Left lung (tissue), 10 donors: Measurements from ENCODE around the gene ERRFI1. TPM values are rescaled to one million over a fixed set of nuclear protein-coding genes. Genes with fewer than 3 reads are reported as not detected.
"Not testable (repeated sequence)": the region's sequence is repeated elsewhere in the genome, so short reads cannot be mapped to it uniquely, and the experiment has no call there.

ENCODE experiments used
- ATAC-seq: fragments of 200-7000 bp; cut with Tn5 transposase; one replicate; pipeline ENCODE4 v1.9.1; 2020; ENCODE audit warnings: moderate library complexity
- DNase-seq, 4 donors: peaks; one replicate each; pipeline ENCODE4 v3.0.0-alpha.2; 2013 to 2020
- H3K27ac ChIP-seq, 2 donors: fragments of 200-600 bp; sonication (generic) in 1 of 2; one replicate each; pipeline versions ENCODE4 v1.5.0 to v1.8.0; 2020 to 2021
- H3K27me3 ChIP-seq, 2 donors: fragments of 200-600 bp; sonication (generic) in 1 of 2; one replicate each; pipeline versions ENCODE4 v1.5.0 to v1.8.0; 2020 to 2021
- H3K36me3 ChIP-seq, 2 donors: fragments of 200-600 bp; sonication (generic) in 1 of 2; one replicate each; pipeline versions ENCODE4 v1.5.0 to v1.8.0; 2020 to 2021
- H3K4me1 ChIP-seq, 2 donors: fragments of 200-600 bp; one replicate each; pipeline ENCODE4 v1.8.0; 2021
- H3K4me3 ChIP-seq, 2 donors: fragments of 200-600 bp; sonication (generic) in 1 of 2; one replicate each; pipeline versions ENCODE4 v1.5.0 to v1.8.0; 2020 to 2021; ENCODE audit warnings: mild to moderate bottlenecking in 1 of 2
- H3K9me3 ChIP-seq, 2 donors: fragments of 200-600 bp; sonication (generic) in 1 of 2; one replicate each; pipeline versions ENCODE4 v1.5.0 to v1.8.0; 2020 to 2021
- CTCF ChIP-seq, 2 donors: fragments of 200-600 bp; sonication (generic) in 1 of 2; IDR thresholded peaks; one replicate each; pipeline versions ENCODE4 v1.5.0 to v1.8.0; 2021; ENCODE audit warnings: antibody characterized with exemption in 2 of 2
- intact Hi-C, 2 donors: fragments of 100-400 bp; cut with DNase I; formaldehyde crosslinking; loops; one replicate each; pipeline versions ENCODE4 v1.11.2 to v1.14.2; 2022
- polyA plus RNA-seq, 6 donors: library from polyadenylated mRNA; unstranded; fragments of 120-200 nt; gene quantifications; one replicate each; pipeline ENCODE4 v1.2.1, GENCODE V29; 2013; ENCODE audit not compliant: insufficient read length in 6 of 6
- total RNA-seq, 2 donors: library from RNA; stranded (reverse); fragmentation: NEBNext Ultra II Directional; extraction: Animal tissue kit (Norgen Biotek cat#: 25700); gene quantifications; one replicate each; pipeline ENCODE4 v1.2.1, GENCODE V29; 2021
- donor health status: DM: no; HTN: yes; CAD: no.
- donor health status: DM: no; HTN: no; CAD: no.

ERRFI1 gene
- total and polyA plus RNA-seq, 8 donors, result 60.8 to 88.8 (median 75.8) TPM

- TF ChIP-seq CTCF (IDR thresholded peaks at IDR 0.05), result no peak
- Histone ChIP-seq H3K27me3 (no peaks in the 10 kb centered on the region), H3K36me3 (peaks cover 0 to 95% of the 10 kb centered on the region in 2 donors), H3K9me3 (no peaks in the 10 kb centered on the region), H3K4me3 (no peak overlapping the region), H3K27ac (no peak overlapping the region), H3K4me1 (peaks cover 0 to 33% of the 10 kb centered on the region in 2 donors)
- ATAC-seq (no peak), DNase-seq (no peak)
- intact Hi-C loops, result no loop called here
Measured at GRCh38 chr1:7967651-7968050, 58.5 kb downstream of the ERRFI1 start.

GRCh38 chr1:7967196-7967595 is 58.9 kb downstream of the ERRFI1 start:
- Histone ChIP-seq H3K27ac (no peak overlapping the region), H3K4me3 (no peak overlapping the region), H3K27me3 (no peaks in the 10 kb centered on the region), H3K4me1 (peaks cover 4 to 38% of the 10 kb centered on the region in 2 donors), H3K36me3 (peaks cover 0 to 91% of the 10 kb centered on the region in 2 donors), H3K9me3 (no peaks in the 10 kb centered on the region)
- no peak for DNase-seq
- intact Hi-C loops, result no loop called here
- no peak for TF ChIP-seq CTCF (IDR thresholded peaks at IDR 0.05)
- no peak for ATAC-seq

- Histone ChIP-seq H3K36me3 (peaks cover 0 to 64% of the 10 kb centered on the region in 2 donors), H3K9me3 (no peaks in the 10 kb centered on the region), H3K4me1 (peaks cover 10 to 53% of the 10 kb centered on the region in 2 donors), H3K4me3 (no peak overlapping the region), H3K27ac (no peak overlapping the region), H3K27me3 (no peaks in the 10 kb centered on the region)
- intact Hi-C loops, result no loop called here
- DNase-seq (no peak), ATAC-seq (no peak)
- TF ChIP-seq CTCF (IDR thresholded peaks at IDR 0.05), result no peak
Measured at GRCh38 chr1:7964476-7964875, 61.6 kb downstream of the ERRFI1 start.

GRCh38 chr1:7963841-7964240 is 62.3 kb downstream of the ERRFI1 start:
- peaks cover 0 to 57% of the 10 kb centered on the region in 2 donors for H3K36me3 ChIP-seq
- DNase-seq, H3K9me3 ChIP-seq, ATAC-seq, H3K4me3 ChIP-seq, H3K27ac ChIP-seq, H3K27me3 ChIP-seq, intact Hi-C loops: not testable (repeated sequence)
- H3K4me1 ChIP-seq, result peaks cover 10 to 53% of the 10 kb centered on the region in 2 donors

- H3K4me3 ChIP-seq, H3K9me3 ChIP-seq, H3K27me3 ChIP-seq, ATAC-seq, intact Hi-C loops, DNase-seq, H3K27ac ChIP-seq: not testable (repeated sequence)
- Histone ChIP-seq H3K36me3 (peaks cover 0 to 52% of the 10 kb centered on the region in 2 donors), H3K4me1 (peaks cover 10 to 53% of the 10 kb centered on the region in 2 donors)
Measured at GRCh38 chr1:7963378-7963730, 62.8 kb downstream of the ERRFI1 start.

GRCh38 chr1:7962636-7963377 is 63.3 kb downstream of the ERRFI1 start:
- intact Hi-C loops, result no loop called here
- Histone ChIP-seq H3K4me1 (peaks cover 10 to 53% of the 10 kb centered on the region in 2 donors), H3K27ac (peak overlapping the region in 1 of 2 donors; percentile 93), H3K36me3 (peaks cover 0 to 47% of the 10 kb centered on the region in 2 donors), H3K4me3 (peak overlapping the region in 1 of 2 donors; percentile 87), H3K27me3 (no peaks in the 10 kb centered on the region), H3K9me3 (no peaks in the 10 kb centered on the region)
- TF ChIP-seq CTCF (IDR thresholded peaks at IDR 0.05), result no peak
- DNase-seq (no peak), ATAC-seq (no peak)
